Loucy (cell line): ENCODE data around the gene CYGB.

Experiments used
- CTCF ChIP-seq: fragments of 200-600 bp; sonication (generic); conservative IDR thresholded peaks from 2 replicates; pipeline ENCODE4 v1.5.1; 2014; ENCODE audit warnings: mild to moderate bottlenecking, antibody characterized with exemption, low read length
- EZH2phosphoT487 ChIP-seq: fragments of 200-600 bp; IDR thresholded peaks from 2 replicates; pipeline ENCODE4 v1.6.1; 2018; ENCODE audit warnings: antibody characterized with exemption, mild to moderate bottlenecking, moderate library complexity, borderline replicate concordance

- TF ChIP-seq CTCF (no peak), EZH2phosphoT487 (no peak)
Observed at GRCh38 chr17:76560036-76560876, 22.7 kb upstream of the CYGB start.
